Measurements from ENCODE around the gene EDN2.

Gene EDN2

GRCh38 chr1:41474490-41475271 lies 9.8 kb downstream of the EDN2 start:
- Histone ChIP-seq H3K27me3 (ENCODE audit: insufficient read depth, low read length) (no peaks in the 10 kb centered on the region), H3K36me3 (ENCODE audit: insufficient read depth, low read length) (no peaks in the 10 kb centered on the region), H2AFZ (ENCODE audit: low read length, unreplicated experiment) (no peak overlapping the region), H3K79me2 (ENCODE audit: control insufficient read depth, insufficient read depth, low read length, unreplicated experiment) (no peaks in the 10 kb centered on the region), H3K4me1 (ENCODE audit: control insufficient read depth, insufficient read depth, low read length, unreplicated experiment) (peaks cover 38% of the 10 kb centered on the region), H3K4me3 (ENCODE audit: low read depth, low read length) (no peak overlapping the region), H3K27ac (ENCODE audit: low read depth, low read length) (no peak overlapping the region)

- Histone ChIP-seq H3K4me3 (ENCODE audit: low read depth, low read length) (no peak overlapping the region), H2AFZ (ENCODE audit: low read length, unreplicated experiment) (no peak overlapping the region), H3K27ac (ENCODE audit: low read depth, low read length) (no peak overlapping the region), H3K79me2 (ENCODE audit: control insufficient read depth, insufficient read depth, low read length, unreplicated experiment) (no peaks in the 10 kb centered on the region), H3K27me3 (ENCODE audit: insufficient read depth, low read length) (no peaks in the 10 kb centered on the region), H3K36me3 (ENCODE audit: insufficient read depth, low read length) (no peaks in the 10 kb centered on the region), H3K4me1 (ENCODE audit: control insufficient read depth, insufficient read depth, low read length, unreplicated experiment) (peaks cover 34% of the 10 kb centered on the region)
Measured at GRCh38 chr1:41473738-41474362, 10.6 kb downstream of the EDN2 start.

- H3K4me3 ChIP-seq (ENCODE audit: low read depth, low read length) = no peak overlapping the region
- no peak overlapping the region for H2AFZ ChIP-seq (ENCODE audit: low read length, unreplicated experiment)
Measured at GRCh38 chr1:41471658-41472057, 12.8 kb downstream of the EDN2 start.

GRCh38 chr1:41469706-41470105 lies 14.8 kb downstream of the EDN2 start:
- Histone ChIP-seq H3K79me2 (ENCODE audit: control insufficient read depth, insufficient read depth, low read length, unreplicated experiment) (no peaks in the 10 kb centered on the region), H2AFZ (ENCODE audit: low read length, unreplicated experiment) (no peak overlapping the region), H3K36me3 (ENCODE audit: insufficient read depth, low read length) (no peaks in the 10 kb centered on the region)

More at GRCh38 chr1:41471658-41472057, 12.8 kb downstream of the EDN2 start:
- Histone ChIP-seq H3K27ac (ENCODE audit: low read depth, low read length) (no peak overlapping the region), H3K27me3 (ENCODE audit: insufficient read depth, low read length) (no peaks in the 10 kb centered on the region), H3K79me2 (ENCODE audit: control insufficient read depth, insufficient read depth, low read length, unreplicated experiment) (no peaks in the 10 kb centered on the region), H3K36me3 (ENCODE audit: insufficient read depth, low read length) (no peaks in the 10 kb centered on the region), H3K4me1 (ENCODE audit: control insufficient read depth, insufficient read depth, low read length, unreplicated experiment) (peaks cover 15% of the 10 kb centered on the region)

GRCh38 chr1:41468122-41468762 lies 16.2 kb downstream of the EDN2 start:
- no peaks in the 10 kb centered on the region for H3K4me1 ChIP-seq (ENCODE audit: control insufficient read depth, insufficient read depth, low read length, unreplicated experiment)
- no peak overlapping the region for H2AFZ ChIP-seq (ENCODE audit: low read length, unreplicated experiment)
- no peak overlapping the region for H3K27ac ChIP-seq (ENCODE audit: low read depth, low read length)
- H3K27me3 ChIP-seq (ENCODE audit: insufficient read depth, low read length) = no peaks in the 10 kb centered on the region
- no peaks in the 10 kb centered on the region for H3K36me3 ChIP-seq (ENCODE audit: insufficient read depth, low read length)
- H3K79me2 ChIP-seq (ENCODE audit: control insufficient read depth, insufficient read depth, low read length, unreplicated experiment) = no peaks in the 10 kb centered on the region
- no peak overlapping the region for H3K4me3 ChIP-seq (ENCODE audit: low read depth, low read length)

More at GRCh38 chr1:41469706-41470105, 14.8 kb downstream of the EDN2 start:
- H3K4me3 ChIP-seq (ENCODE audit: low read depth, low read length) = no peak overlapping the region
- H3K4me1 ChIP-seq (ENCODE audit: control insufficient read depth, insufficient read depth, low read length, unreplicated experiment) = no peaks in the 10 kb centered on the region
- no peak overlapping the region for H3K27ac ChIP-seq (ENCODE audit: low read depth, low read length)
- H3K27me3 ChIP-seq (ENCODE audit: insufficient read depth, low read length) = no peaks in the 10 kb centered on the region

DNA sequence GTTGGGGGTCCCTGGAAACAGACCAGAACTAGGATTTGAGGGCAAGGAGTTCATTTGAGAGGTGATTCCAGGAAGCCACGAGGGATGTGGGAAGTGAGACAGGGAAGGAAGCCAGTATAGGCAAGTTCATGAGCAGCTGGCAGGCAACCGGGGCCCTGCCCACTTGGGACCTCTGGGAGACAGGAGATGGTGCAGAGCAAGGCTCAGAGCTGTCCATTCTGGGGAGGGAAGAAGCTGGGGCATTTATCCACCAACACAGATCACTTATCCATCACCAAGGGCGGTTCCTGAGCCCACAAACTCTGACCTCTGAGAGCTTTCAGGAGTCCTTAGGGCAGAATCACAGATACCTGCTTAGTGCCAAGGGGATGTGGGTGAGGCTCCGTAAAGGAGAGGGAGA lies 16.8 kb downstream of the EDN2 start:
- Histone ChIP-seq H3K79me2 (ENCODE audit: control insufficient read depth, insufficient read depth, low read length, unreplicated experiment) (no peaks in the 10 kb centered on the region), H3K36me3 (ENCODE audit: insufficient read depth, low read length) (no peaks in the 10 kb centered on the region), H2AFZ (ENCODE audit: low read length, unreplicated experiment) (no peak overlapping the region), H3K27me3 (ENCODE audit: insufficient read depth, low read length) (no peaks in the 10 kb centered on the region), H3K4me1 (ENCODE audit: control insufficient read depth, insufficient read depth, low read length, unreplicated experiment) (no peaks in the 10 kb centered on the region), H3K27ac (ENCODE audit: low read depth, low read length) (no peak overlapping the region), H3K4me3 (ENCODE audit: low read depth, low read length) (no peak overlapping the region)

DNA sequence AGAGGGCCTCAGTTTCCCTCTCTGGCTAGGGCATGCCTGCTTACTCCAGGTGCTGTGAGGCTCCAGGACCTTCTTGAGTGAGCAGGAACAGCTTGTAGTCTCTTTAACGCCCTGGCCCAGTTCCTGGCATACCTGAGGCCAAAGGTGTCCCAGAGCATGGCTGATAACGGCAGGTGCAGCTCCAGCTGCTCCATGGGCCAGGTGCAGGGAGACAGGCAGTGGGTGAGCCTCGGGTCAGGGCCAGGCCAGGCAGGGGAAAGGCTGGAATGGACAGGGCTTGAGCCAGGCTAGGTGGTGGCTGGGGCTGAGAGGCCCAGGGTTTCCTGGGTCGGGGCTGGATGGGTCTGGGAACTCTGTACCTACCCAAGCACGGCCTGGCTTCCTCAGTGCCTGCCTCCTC lies 18.3 kb downstream of the EDN2 start:
- no peak overlapping the region for H3K27ac ChIP-seq (ENCODE audit: low read depth, low read length)
- no peaks in the 10 kb centered on the region for H3K27me3 ChIP-seq (ENCODE audit: insufficient read depth, low read length)
- no peaks in the 10 kb centered on the region for H3K4me1 ChIP-seq (ENCODE audit: control insufficient read depth, insufficient read depth, low read length, unreplicated experiment)
- no peak overlapping the region for H2AFZ ChIP-seq (ENCODE audit: low read length, unreplicated experiment)
- H3K79me2 ChIP-seq (ENCODE audit: control insufficient read depth, insufficient read depth, low read length, unreplicated experiment) = no peaks in the 10 kb centered on the region
- H3K4me3 ChIP-seq (ENCODE audit: low read depth, low read length) = no peak overlapping the region
- no peaks in the 10 kb centered on the region for H3K36me3 ChIP-seq (ENCODE audit: insufficient read depth, low read length)

GRCh38 chr1:41465741-41466140 lies 18.7 kb downstream of the EDN2 start:
- Histone ChIP-seq H3K4me3 (ENCODE audit: low read depth, low read length) (no peak overlapping the region), H2AFZ (ENCODE audit: low read length, unreplicated experiment) (no peak overlapping the region), H3K27me3 (ENCODE audit: insufficient read depth, low read length) (no peaks in the 10 kb centered on the region), H3K36me3 (ENCODE audit: insufficient read depth, low read length) (no peaks in the 10 kb centered on the region), H3K4me1 (ENCODE audit: control insufficient read depth, insufficient read depth, low read length, unreplicated experiment) (no peaks in the 10 kb centered on the region), H3K79me2 (ENCODE audit: control insufficient read depth, insufficient read depth, low read length, unreplicated experiment) (no peaks in the 10 kb centered on the region), H3K27ac (ENCODE audit: low read depth, low read length) (no peak overlapping the region)

- H3K36me3 ChIP-seq (ENCODE audit: insufficient read depth, low read length) = no peaks in the 10 kb centered on the region
- no peaks in the 10 kb centered on the region for H3K79me2 ChIP-seq (ENCODE audit: control insufficient read depth, insufficient read depth, low read length, unreplicated experiment)
- H2AFZ ChIP-seq (ENCODE audit: low read length, unreplicated experiment) = no peak overlapping the region
- no peaks in the 10 kb centered on the region for H3K4me1 ChIP-seq (ENCODE audit: control insufficient read depth, insufficient read depth, low read length, unreplicated experiment)
- no peak overlapping the region for H3K4me3 ChIP-seq (ENCODE audit: low read depth, low read length)
- H3K27ac ChIP-seq (ENCODE audit: low read depth, low read length) = no peak overlapping the region
- H3K27me3 ChIP-seq (ENCODE audit: insufficient read depth, low read length) = no peaks in the 10 kb centered on the region
Measured at GRCh38 chr1:41464885-41465284, 19.6 kb downstream of the EDN2 start.

DNA sequence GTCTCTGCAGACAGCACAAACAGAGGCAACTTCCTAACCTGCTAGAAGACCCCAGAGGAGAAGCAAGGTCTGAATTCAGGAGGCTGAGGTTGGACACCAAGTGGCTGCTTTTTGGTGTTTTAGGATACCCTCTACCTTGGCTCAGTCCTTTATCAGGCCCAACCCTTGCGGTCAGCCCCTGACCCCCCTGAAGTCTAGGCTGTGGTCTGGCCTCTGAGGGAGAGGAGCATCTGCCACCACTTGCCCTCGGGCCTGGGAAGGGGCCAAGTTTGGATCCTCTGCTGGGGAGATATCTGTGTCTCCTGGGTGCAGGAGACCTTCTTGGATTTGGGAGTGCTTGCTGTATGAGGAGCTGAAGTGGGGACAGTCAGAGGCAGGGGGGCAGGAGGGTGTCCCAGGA lies 21.0 kb downstream of the EDN2 start:
- Histone ChIP-seq H3K4me1 (ENCODE audit: control insufficient read depth, insufficient read depth, low read length, unreplicated experiment) (no peaks in the 10 kb centered on the region), H3K36me3 (ENCODE audit: insufficient read depth, low read length) (no peaks in the 10 kb centered on the region), H3K79me2 (ENCODE audit: control insufficient read depth, insufficient read depth, low read length, unreplicated experiment) (no peaks in the 10 kb centered on the region), H3K4me3 (ENCODE audit: low read depth, low read length) (no peak overlapping the region), H2AFZ (ENCODE audit: low read length, unreplicated experiment) (no peak overlapping the region), H3K27me3 (ENCODE audit: insufficient read depth, low read length) (no peaks in the 10 kb centered on the region), H3K27ac (ENCODE audit: low read depth, low read length) (no peak overlapping the region)

- Histone ChIP-seq H3K79me2 (ENCODE audit: control insufficient read depth, insufficient read depth, low read length, unreplicated experiment) (no peaks in the 10 kb centered on the region), H3K4me1 (ENCODE audit: control insufficient read depth, insufficient read depth, low read length, unreplicated experiment) (no peaks in the 10 kb centered on the region)
Measured at GRCh38 chr1:41462680-41463004, 21.8 kb downstream of the EDN2 start.

More at GRCh38 chr1:41462680-41463004, 21.8 kb downstream of the EDN2 start:
- Histone ChIP-seq H3K27me3 (ENCODE audit: insufficient read depth, low read length) (no peaks in the 10 kb centered on the region), H3K4me3 (ENCODE audit: low read depth, low read length) (no peak overlapping the region), H3K27ac (ENCODE audit: low read depth, low read length) (no peak overlapping the region), H2AFZ (ENCODE audit: low read length, unreplicated experiment) (no peak overlapping the region), H3K36me3 (ENCODE audit: insufficient read depth, low read length) (no peaks in the 10 kb centered on the region)

Measured in ACC112 (cell line).